Activated CD4-positive, alpha-beta T cell treated with anti-CD3 and anti-CD28 coated beads, Interleukin-2, amount 50 U/mL, for 4 hours (primary cell): Measurements from ENCODE around the gene SIAH1.
A peak's percentile ranks its signal among the peaks of the same experiment; 100 is the strongest.
"Not testable (repeated sequence)": the region's sequence is repeated elsewhere in the genome, so short reads cannot be mapped to it uniquely, and the experiment has no call there.

Experiments
- DNase-seq, 2 experiments: peaks; one replicate each; pipeline ENCODE4 v3.0.0-alpha.2; 2020

Gene SIAH1

GRCh38 chr16:48392407-48392806, 7.2 kb upstream of the SIAH1 start:
- no peak for DNase-seq

GRCh38 chr16:48386559-48387312, 1.5 kb upstream of the SIAH1 start:
- no peak for DNase-seq

DNA sequence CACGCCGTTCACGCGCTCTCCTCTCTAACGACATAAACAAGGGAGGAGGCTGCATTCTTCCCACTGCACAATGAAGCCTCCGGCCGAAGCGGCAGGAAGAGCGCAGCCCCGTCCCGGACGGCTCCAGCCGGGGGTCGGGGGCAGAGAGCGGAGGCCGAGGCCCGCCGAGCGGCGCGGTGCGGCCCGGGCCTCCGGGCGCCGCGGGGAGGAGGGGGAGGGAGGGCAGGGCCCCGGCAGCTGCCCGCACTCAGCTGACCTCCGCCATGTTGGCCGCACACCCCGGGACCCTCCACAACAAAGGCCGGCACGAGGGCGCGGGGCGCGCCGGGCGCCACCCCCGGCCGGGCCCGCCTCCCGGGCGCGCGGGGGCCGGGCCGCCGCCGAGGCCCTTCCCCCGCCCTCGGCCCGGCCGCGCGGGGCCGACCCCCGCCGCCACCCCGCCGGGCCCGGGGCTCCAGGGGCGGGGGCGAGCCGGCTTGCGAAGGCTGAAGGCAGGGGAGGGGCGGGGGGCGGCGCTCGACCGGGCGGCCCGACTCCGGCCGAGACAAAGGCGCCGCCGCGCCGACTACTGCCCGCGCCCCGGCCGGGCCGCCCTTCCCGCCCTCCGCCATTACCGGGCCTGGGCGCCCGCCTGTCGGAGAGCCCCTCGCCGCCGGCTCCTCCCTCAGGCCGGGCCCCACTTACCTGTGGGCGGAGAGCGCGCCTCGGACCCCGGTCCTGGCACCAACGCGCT, 527 bp downstream of the SIAH1 start:
- no peak for DNase-seq

DNA sequence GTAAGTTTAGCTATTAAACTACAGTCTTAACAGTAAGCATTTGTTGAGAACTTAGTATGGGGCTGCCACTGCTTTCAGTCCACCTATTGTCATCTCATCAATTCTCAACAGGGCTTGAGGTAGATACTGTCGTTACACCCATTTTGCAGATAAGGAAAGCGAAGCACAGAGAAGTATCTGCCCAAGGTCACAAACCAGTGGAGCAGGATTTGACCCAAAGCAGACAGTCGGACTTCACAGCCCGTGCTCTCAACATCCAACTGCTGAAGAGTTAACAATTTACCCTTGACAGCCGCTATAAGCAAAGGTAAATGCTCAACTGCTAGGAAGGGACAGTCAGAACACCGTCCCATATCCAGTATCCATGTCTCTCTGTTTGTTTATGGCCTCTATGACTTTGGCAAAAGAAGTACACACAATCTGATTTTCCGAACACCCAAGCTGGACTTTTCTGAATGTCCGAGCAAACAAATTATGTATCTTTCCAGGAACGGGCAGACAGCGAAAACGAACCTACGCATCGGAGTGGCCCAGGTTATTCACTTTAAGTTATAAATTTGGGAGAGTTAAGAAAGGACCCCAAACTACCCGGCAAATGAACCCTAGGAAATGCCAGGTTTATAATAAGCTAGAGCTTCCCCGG, 1.2 kb downstream of the SIAH1 start:
- DNase-seq, result no peak

- DNase-seq, result no peak
These were observed 2.0 kb downstream of the SIAH1 start for GRCh38 chr16:48383009-48383876.

DNA sequence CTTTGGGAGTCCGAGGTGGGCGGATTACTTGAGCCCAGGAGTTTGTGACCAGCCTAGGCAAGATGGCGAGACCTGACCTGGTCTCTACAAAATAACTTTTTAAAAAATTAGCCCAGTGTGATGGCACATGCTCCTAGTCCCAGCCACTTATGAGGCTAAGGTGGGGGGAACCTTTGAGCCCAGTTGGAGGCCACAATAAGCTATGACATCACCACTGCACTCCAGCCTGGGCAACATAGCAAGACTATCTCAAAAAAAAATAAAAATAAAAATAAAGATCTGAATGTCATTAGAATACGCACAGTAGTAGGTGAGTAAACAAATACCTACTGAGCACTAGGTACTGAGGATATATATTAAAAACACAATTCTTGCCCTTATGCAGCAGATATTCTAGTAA, 3.1 kb downstream of the SIAH1 start:
- DNase-seq, result no peak

- no peak for DNase-seq
These were observed 4.0 kb downstream of the SIAH1 start for GRCh38 chr16:48381201-48381600.

DNA sequence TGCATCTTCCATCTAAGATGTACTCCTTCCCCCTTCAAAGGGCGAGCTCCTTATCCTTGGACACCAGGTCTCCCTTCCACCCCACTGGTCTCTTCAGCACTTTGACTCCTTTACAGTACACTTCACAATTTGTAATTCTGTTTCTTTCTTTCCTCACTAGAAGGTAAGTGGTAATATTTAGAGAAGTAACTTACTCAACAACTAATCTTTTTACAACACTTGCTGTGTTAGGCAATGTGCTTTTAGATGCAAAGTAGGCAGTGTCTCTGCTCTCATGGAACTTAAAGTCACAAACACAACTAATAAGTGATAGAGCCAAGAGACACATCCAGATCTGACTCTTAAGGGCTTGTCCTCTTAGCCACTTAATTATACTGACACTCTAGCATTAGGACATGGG, 6.4 kb downstream of the SIAH1 start:
- DNase-seq, result no peak

GRCh38 chr16:48378276-48378675, 6.9 kb downstream of the SIAH1 start:
- no peak for DNase-seq

DNA sequence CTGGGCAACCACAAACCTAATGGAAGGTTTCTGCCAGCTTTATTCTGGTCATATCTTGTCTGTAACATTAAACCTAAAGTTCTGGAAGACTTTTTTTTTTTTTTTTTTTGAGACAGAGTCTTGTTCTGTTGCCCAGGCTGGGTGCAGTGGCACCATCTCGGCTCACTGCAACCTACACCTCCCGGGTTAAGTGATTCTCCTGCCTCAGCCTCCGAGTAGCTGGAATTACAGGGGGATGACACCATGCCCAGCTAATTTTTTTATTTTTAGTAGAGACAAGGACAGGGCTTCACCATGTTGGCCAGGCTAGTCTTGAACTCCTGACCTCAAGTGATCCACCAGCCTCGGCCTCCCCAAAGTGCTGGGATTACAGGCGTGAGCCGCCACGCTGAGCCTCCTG, 7.9 kb downstream of the SIAH1 start:
- DNase-seq, result not testable (repeated sequence)

DNA sequence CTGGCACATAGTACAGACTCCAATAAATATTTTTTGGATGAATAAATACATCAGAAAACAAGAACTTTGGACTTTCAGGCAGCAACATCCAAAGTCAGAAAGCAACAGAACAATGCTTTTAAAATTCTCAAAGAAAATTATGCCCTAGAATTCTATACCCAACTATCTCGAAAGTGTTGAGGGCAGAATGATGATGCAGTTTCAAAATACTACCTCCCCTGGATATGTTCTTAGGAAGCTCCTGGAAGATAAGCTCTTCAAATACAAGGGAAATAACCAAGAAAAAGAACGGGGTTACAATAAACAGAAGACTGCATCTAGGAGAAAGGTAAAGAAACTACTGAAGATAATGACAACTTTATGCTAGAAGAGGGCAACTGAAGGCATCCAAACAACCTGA, 11.0 kb downstream of the SIAH1 start:
- no peak for DNase-seq

DNA sequence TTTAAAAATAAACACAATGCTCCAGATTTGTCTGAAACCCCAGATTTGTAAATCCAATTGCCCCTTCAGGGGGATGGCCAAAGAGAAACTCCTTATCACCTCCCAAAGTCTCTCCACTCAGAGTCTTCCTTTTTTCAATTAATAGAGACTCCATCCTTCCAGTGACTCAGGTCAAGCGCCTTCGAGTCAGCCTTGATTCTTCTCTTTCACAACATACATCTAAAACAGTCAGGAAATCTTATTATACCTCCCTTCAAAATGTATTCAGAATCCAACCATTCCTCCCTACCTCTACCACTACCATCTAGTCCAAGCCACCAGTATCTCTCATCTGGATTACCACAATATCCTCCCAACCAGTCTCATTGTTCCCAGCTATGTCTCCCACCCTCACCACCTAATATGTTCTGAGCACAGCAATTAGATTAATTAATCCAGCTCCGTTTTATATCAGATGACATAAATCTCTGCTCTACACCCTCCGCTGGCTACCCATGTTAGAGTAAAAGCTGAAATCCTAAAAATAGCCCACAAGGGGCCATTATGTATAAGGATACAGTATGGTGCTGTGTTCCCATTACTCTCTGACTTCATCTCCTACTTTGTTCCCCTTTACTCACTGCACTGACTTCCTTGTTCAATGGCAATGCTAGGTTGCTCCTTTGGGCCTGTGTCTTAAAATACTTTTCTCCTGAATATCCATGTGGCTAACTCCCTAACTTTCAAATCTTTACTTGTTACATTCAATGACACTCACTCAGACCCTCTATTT, 11.8 kb downstream of the SIAH1 start:
- DNase-seq, result no peak

GRCh38 chr16:48372744-48373143, 12.5 kb downstream of the SIAH1 start:
- no peak for DNase-seq

GRCh38 chr16:48371393-48371780, 13.8 kb downstream of the SIAH1 start:
- DNase-seq, result no peak

GRCh38 chr16:48370668-48371392, 14.4 kb downstream of the SIAH1 start:
- DNase-seq, result not testable (repeated sequence)

GRCh38 chr16:48370229-48370628, 15.0 kb downstream of the SIAH1 start:
- DNase-seq, result no peak

- no peak for DNase-seq
These were observed 15.4 kb downstream of the SIAH1 start for GRCh38 chr16:48369765-48370164.

GRCh38 chr16:48367441-48368049, 17.7 kb downstream of the SIAH1 start:
- DNase-seq, result no peak

GRCh38 chr16:48366165-48367093, 18.8 kb downstream of the SIAH1 start:
- peak; percentile 43 to 47 for DNase-seq
